HG03457 (cell line): ENCODE results near the gene TAF11L4.
"Not testable (repeated sequence)": the region's sequence is repeated elsewhere in the genome, so short reads cannot be mapped to it uniquely, and the experiment has no call there.

ENCODE experiments used
- ATAC-seq: cut with Tn5 transposase; IDR thresholded peaks from one replicate; pipeline ENCODE4 v1.9.1; 2021; ENCODE audit warnings: moderate number of reproducible peaks; ENCODE audit not compliant: unreplicated experiment

Gene TAF11L4

GRCh38 chr5:17521501-17521900 lies at the start of gene TAF11L4:
Gene TAF11L4 (plus strand): TSS chr5:17521801.
- not testable (repeated sequence) for ATAC-seq

- ATAC-seq, result not testable (repeated sequence)
These were observed 46.5 kb upstream of the TAF11L4 start for GRCh38 chr5:17475064-17475463.

- no peak for ATAC-seq
These were observed 44.6 kb upstream of the TAF11L4 start for GRCh38 chr5:17477043-17477442.

- no peak for ATAC-seq
These were observed 43.9 kb upstream of the TAF11L4 start for GRCh38 chr5:17477573-17478265.

- ATAC-seq, result no peak
These were observed 40.2 kb upstream of the TAF11L4 start for GRCh38 chr5:17481378-17481777.

GRCh38 chr5:17482790-17483189 lies 38.8 kb upstream of the TAF11L4 start:
- ATAC-seq, result no peak

GRCh38 chr5:17486464-17487173 lies 35.0 kb upstream of the TAF11L4 start:
- ATAC-seq, result not testable (repeated sequence)

- no peak for ATAC-seq
These were observed 34.5 kb upstream of the TAF11L4 start for GRCh38 chr5:17487174-17487512.

- ATAC-seq, result not testable (repeated sequence)
These were observed 30.3 kb upstream of the TAF11L4 start for GRCh38 chr5:17491257-17491656.

- ATAC-seq, result no peak
These were observed 28.8 kb upstream of the TAF11L4 start for GRCh38 chr5:17492770-17493169.

- no peak for ATAC-seq
These were observed 24.2 kb upstream of the TAF11L4 start for GRCh38 chr5:17497446-17497845.

GRCh38 chr5:17497931-17498330 lies 23.7 kb upstream of the TAF11L4 start, which contains the start of gene TAF11L2:
Gene TAF11L2 (plus strand): TSS chr5:17498231.
- ATAC-seq, result not testable (repeated sequence)

- no peak for ATAC-seq
These were observed 9.8 kb upstream of the TAF11L4 start for GRCh38 chr5:17511775-17512325.

- not testable (repeated sequence) for ATAC-seq
These were observed 4.1 kb upstream of the TAF11L4 start for GRCh38 chr5:17517526-17517925.

GRCh38 chr5:17518067-17518466 lies 3.5 kb upstream of the TAF11L4 start, which contains the start of gene TAF11L3:
Gene TAF11L3 (plus strand): TSS chr5:17518367.
- ATAC-seq, result not testable (repeated sequence)

GRCh38 chr5:17519508-17519907 lies 2.1 kb upstream of the TAF11L4 start:
- not testable (repeated sequence) for ATAC-seq

GRCh38 chr5:17524935-17525334 lies 3.3 kb downstream of the TAF11L4 start, which contains the start of gene TAF11L5:
Gene TAF11L5 (plus strand): TSS chr5:17525235.
- ATAC-seq, result not testable (repeated sequence)

GRCh38 chr5:17526504-17526903 lies 4.9 kb downstream of the TAF11L4 start:
- ATAC-seq, result not testable (repeated sequence)

GRCh38 chr5:17528369-17528768 lies 6.8 kb downstream of the TAF11L4 start, which contains the start of gene TAF11L6:
Gene TAF11L6 (plus strand): TSS chr5:17528669.
- not testable (repeated sequence) for ATAC-seq
